Tibial nerve (tissue), 4 donors: ENCODE data around the gene TAF1D.

ENCODE experiments used
- CTCF ChIP-seq, 5 experiments: fragments of 200-600 bp in 3 of 5; fragments of 450-650 bp in 2 of 5; sonication (generic) in 3 of 5; IDR thresholded peaks; one replicate each; pipeline ENCODE4 v1.5.1; 2016 to 2019; ENCODE audit warnings: antibody characterized with exemption in 5 of 5, mild to moderate bottlenecking in 3 of 5, moderate library complexity in 2 of 5
- EP300 ChIP-seq, 2 donors: sonication (generic); formaldehyde crosslinking; IDR thresholded peaks; one replicate each; pipeline ENCODE4 v1.6.1; 2017; ENCODE audit warnings: antibody characterized with exemption in 2 of 2, mild to moderate bottlenecking in 1 of 2
- POLR2A ChIP-seq, 2 donors: fragments of 450-650 bp; IDR thresholded peaks; one replicate each; pipeline ENCODE4 v1.6.1; 2017; ENCODE audit warnings: antibody characterized with exemption in 2 of 2, mild to moderate bottlenecking in 2 of 2, moderate library complexity in 2 of 2

DNA sequence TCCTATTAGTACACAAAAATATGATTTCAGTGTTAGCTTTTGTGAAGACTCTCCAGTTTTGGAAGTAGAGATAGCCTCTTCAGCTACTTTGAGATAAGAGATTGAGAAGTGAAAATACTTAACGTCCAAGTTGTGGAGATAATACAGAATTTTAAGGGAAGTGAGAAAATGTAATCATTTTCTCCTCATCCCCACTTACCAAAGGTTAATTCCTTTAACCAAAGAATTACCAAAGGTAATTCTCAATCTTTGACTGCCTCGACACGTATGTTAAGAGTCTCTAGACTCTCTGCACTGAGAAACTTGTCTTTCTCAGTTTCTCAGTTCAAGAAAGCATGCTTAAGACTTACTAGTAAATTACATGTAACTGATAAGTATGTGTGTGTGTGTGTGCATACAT is 15.5 kb upstream of the TAF1D start:
- TF ChIP-seq CTCF (IDR thresholded peaks at IDR 0.05) (no peak), POLR2A (IDR thresholded peaks at IDR 0.05) (no peak), EP300 (IDR thresholded peaks at IDR 0.05) (no peak)
